HL-60 (cell line): Measurements from ENCODE around the gene C1QTNF3.

ENCODE experiments used
- DNase-seq, 2 experiments: peaks; one replicate each; pipeline ENCODE4 v3.0.0-alpha.2; 2010 to 2020; ENCODE audit warnings: low read depth in 1 of 2, low spot score in 1 of 2
- H3K27ac ChIP-seq: fragments of 250-450 bp; sonication (Bioruptor Pico); replicated peaks from 2 replicates; pipeline ENCODE4 v1.5.1; 2020; ENCODE audit warnings: mild to moderate bottlenecking, moderate library complexity
- H3K27me3 ChIP-seq: fragments of 250-450 bp; sonication (Bioruptor Pico); 2 replicates; pipeline ENCODE4 v1.5.1; 2021; ENCODE audit warnings: mild to moderate bottlenecking, moderate library complexity; ENCODE audit not compliant: insufficient read depth, poor library complexity, severe bottlenecking
- H3K4me3 ChIP-seq: replicated peaks from 2 replicates; pipeline ENCODE4 v1.5.1; 2011; ENCODE audit warnings: mild to moderate bottlenecking, control low read depth, low read length; ENCODE audit not compliant: insufficient read depth
- CTCF ChIP-seq: IDR thresholded peaks from one replicate; pipeline ENCODE4 v1.5.1; 2011; ENCODE audit warnings: low read length, control low read depth, inconsistent platforms; ENCODE audit not compliant: insufficient read depth
- GABPA ChIP-seq: IDR thresholded peaks from 2 replicates; pipeline ENCODE4 v1.6.1; 2012; ENCODE audit warnings: low read depth
- POLR2AphosphoS5 ChIP-seq: IDR thresholded peaks from 2 replicates; pipeline ENCODE4 v1.6.1; 2012; ENCODE audit warnings: low read depth
- SPI1 ChIP-seq: IDR thresholded peaks from 2 replicates; pipeline ENCODE4 v1.6.1; 2012; ENCODE audit warnings: low read depth, mild to moderate bottlenecking, borderline replicate concordance
- TF ChIP-seq, protein P1 (sequence below): IDR thresholded peaks from 2 replicates; pipeline ENCODE4 v1.6.1; 2012; ENCODE audit warnings: low read depth; ENCODE audit not compliant: insufficient replicate concordance

Gene C1QTNF3

DNA sequence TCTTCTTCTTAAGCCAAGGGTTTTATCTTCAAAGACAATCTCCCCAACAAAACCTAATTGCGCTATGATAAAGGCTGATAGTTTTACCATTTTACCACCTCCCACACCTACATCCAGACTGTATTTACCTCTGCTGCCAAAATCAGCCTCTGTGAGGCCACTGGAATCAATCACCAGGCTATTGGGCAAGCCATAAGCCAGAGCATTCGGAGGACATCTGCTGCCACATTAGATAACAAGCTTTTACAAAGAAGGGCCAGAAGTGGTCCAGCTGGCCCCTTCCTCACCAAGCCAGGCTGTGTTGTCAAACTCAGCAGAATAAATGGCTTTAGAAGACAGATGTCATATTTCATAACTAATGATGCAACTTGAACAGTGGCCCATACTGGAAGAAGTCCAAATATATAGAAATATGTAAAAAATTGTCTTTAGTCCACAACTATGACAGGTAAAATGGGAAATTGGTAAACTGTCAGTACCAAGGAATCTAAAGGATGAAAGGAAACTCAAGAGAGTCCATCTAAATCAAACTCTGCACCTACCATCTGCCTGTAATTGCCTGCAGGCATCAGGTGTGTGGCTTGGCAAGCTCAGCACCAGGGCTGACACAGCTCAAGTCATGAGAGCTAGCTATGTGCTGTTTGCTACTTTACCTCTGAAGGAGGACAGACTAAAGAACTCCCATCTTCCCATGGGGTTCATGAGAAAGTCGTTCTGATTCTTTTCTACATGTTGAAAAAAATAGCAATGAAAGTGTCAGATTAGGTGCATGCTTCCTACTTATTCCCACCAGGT lies 74.6 kb downstream of the C1QTNF3 start:
- Histone ChIP-seq H3K27ac (no peak overlapping the region), H3K27me3 (no peaks in the 10 kb centered on the region), H3K4me3 (no peak overlapping the region)
- TF ChIP-seq GABPA (no peak), POLR2AphosphoS5 (no peak), CTCF (no peak), SPI1 (no peak)
- TF ChIP-seq, protein P1, sequence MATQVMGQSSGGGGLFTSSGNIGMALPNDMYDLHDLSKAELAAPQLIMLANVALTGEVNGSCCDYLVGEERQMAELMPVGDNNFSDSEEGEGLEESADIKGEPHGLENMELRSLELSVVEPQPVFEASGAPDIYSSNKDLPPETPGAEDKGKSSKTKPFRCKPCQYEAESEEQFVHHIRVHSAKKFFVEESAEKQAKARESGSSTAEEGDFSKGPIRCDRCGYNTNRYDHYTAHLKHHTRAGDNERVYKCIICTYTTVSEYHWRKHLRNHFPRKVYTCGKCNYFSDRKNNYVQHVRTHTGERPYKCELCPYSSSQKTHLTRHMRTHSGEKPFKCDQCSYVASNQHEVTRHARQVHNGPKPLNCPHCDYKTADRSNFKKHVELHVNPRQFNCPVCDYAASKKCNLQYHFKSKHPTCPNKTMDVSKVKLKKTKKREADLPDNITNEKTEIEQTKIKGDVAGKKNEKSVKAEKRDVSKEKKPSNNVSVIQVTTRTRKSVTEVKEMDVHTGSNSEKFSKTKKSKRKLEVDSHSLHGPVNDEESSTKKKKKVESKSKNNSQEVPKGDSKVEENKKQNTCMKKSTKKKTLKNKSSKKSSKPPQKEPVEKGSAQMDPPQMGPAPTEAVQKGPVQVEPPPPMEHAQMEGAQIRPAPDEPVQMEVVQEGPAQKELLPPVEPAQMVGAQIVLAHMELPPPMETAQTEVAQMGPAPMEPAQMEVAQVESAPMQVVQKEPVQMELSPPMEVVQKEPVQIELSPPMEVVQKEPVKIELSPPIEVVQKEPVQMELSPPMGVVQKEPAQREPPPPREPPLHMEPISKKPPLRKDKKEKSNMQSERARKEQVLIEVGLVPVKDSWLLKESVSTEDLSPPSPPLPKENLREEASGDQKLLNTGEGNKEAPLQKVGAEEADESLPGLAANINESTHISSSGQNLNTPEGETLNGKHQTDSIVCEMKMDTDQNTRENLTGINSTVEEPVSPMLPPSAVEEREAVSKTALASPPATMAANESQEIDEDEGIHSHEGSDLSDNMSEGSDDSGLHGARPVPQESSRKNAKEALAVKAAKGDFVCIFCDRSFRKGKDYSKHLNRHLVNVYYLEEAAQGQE = no peak
- DNase-seq = no peak
